ENCODE results near the gene TRAF2.

GRCh38 chr9:136865768-136866103 is 20.6 kb upstream of the TRAF2 start:
- TF ChIP-seq CTCF (IDR thresholded peaks at IDR 0.05) (no peak), ZFX (IDR thresholded peaks at IDR 0.05; ENCODE audit: borderline replicate concordance) (no peak)
